GM20431 (cell line): ENCODE data around the gene KNDC1.
"Not testable (repeated sequence)": the region's sequence is repeated elsewhere in the genome, so short reads cannot be mapped to it uniquely, and the experiment has no call there.

ENCODE experiments used
- in situ Hi-C: fragments of 300-500 bp; cut with MseI, MboI; formaldehyde crosslinking; loops from one replicate; pipeline ENCODE4 v1.15.0; 2020; ENCODE audit warnings: low sequenced_read_pairs; ENCODE audit not compliant: unreplicated experiment

The KNDC1 gene

GRCh38 chr10:133234796-133235195, 74.8 kb downstream of the KNDC1 start:
- in situ Hi-C loops, result not testable (repeated sequence)

- in situ Hi-C loops, result no loop called here
Measured at GRCh38 chr10:133235265-133235855, 75.3 kb downstream of the KNDC1 start.

- in situ Hi-C loops, result no loop called here
Measured at GRCh38 chr10:133235932-133236331, 75.9 kb downstream of the KNDC1 start.

GRCh38 chr10:133236401-133237240, 76.6 kb downstream of the KNDC1 start:
- in situ Hi-C loops, result no loop called here

GRCh38 chr10:133237241-133237587, 77.2 kb downstream of the KNDC1 start:
- in situ Hi-C loops, result no loop called here

- in situ Hi-C loops, result no loop called here
Measured at GRCh38 chr10:133237588-133238465, 77.8 kb downstream of the KNDC1 start, which contains the start of gene VENTX. TSS of gene VENTX (plus strand) at chr10:133237855. CDS start at chr10:133237915, 60 bp downstream.

GRCh38 chr10:133238466-133238804, 78.4 kb downstream of the KNDC1 start:
- in situ Hi-C loops, result no loop called here

- in situ Hi-C loops, result no loop called here
Measured at GRCh38 chr10:133239990-133240389, 80.0 kb downstream of the KNDC1 start.

- in situ Hi-C loops, result no loop called here
Measured at GRCh38 chr10:133241501-133242205, 81.6 kb downstream of the KNDC1 start.

GRCh38 chr10:133242611-133243356, 82.8 kb downstream of the KNDC1 start:
- in situ Hi-C loops, result no loop called here

GRCh38 chr10:133243593-133243992, 83.6 kb downstream of the KNDC1 start:
- in situ Hi-C loops, result no loop called here

- in situ Hi-C loops, result no loop called here
Measured at GRCh38 chr10:133245439-133246235, 85.6 kb downstream of the KNDC1 start.

GRCh38 chr10:133246236-133246626, 86.2 kb downstream of the KNDC1 start:
- in situ Hi-C loops, result no loop called here

- in situ Hi-C loops, result no loop called here
Measured at GRCh38 chr10:133247681-133248333, 87.8 kb downstream of the KNDC1 start.

GRCh38 chr10:133248334-133248715, 88.3 kb downstream of the KNDC1 start:
- in situ Hi-C loops, result no loop called here

GRCh38 chr10:133249094-133249780, 89.2 kb downstream of the KNDC1 start:
- in situ Hi-C loops, result no loop called here

- in situ Hi-C loops, result no loop called here
Measured at GRCh38 chr10:133249975-133250754, 90.1 kb downstream of the KNDC1 start.
